IgD-negative memory B cell (primary cell): ENCODE measurements around the gene OTUD7B. TPM values are rescaled to one million over a fixed set of nuclear protein-coding genes. Genes with fewer than 3 reads are reported as not detected.
"Not testable (repeated sequence)": the region's sequence is repeated elsewhere in the genome, so short reads cannot be mapped to it uniquely, and the experiment has no call there.

Experiments
- H3K27ac Mint-ChIP-seq, 3 donors: one replicate each; pipeline ENCODE4 v1.8.0; 2020 to 2022; ENCODE audit warnings: mild to moderate bottlenecking in 3 of 3, mixed read lengths in 3 of 3, moderate library complexity in 1 of 3
- H3K27me3 Mint-ChIP-seq: one replicate; pipeline ENCODE4 v1.8.0; 2021; ENCODE audit warnings: mixed read lengths
- H3K36me3 Mint-ChIP-seq: one replicate; pipeline ENCODE4 v1.8.0; 2020; ENCODE audit warnings: mild to moderate bottlenecking, mixed read lengths
- H3K4me1 Mint-ChIP-seq, 3 donors: one replicate each; pipeline ENCODE4 v1.8.0; 2020 to 2022; ENCODE audit warnings: mixed read lengths in 3 of 3, mild to moderate bottlenecking in 1 of 3
- H3K4me3 Mint-ChIP-seq, 4 donors: one replicate each; pipeline ENCODE4 v1.8.0; 2020 to 2022; ENCODE audit warnings: mild to moderate bottlenecking in 4 of 4, mixed read lengths in 4 of 4, moderate library complexity in 3 of 4
- H3K9me3 Mint-ChIP-seq, 3 donors: one replicate each; pipeline ENCODE4 v1.8.0; 2020 to 2021; ENCODE audit warnings: mixed read lengths in 3 of 3, mild to moderate bottlenecking in 1 of 3
- polyA plus RNA-seq: library from polyadenylated mRNA; unstranded; fragments of 300-500 nt; fragmentation: Illumina TruSeq; gene quantifications from one replicate; pipeline ENCODE4 v1.2.3, GENCODE V29; 2021

The OTUD7B gene
- polyA plus RNA-seq, 1 donor from 2014 or later, result 0.53 TPM

GRCh38 chr1:149986486-149987296 lies 23.8 kb downstream of the OTUD7B start:
- no peak overlapping the region for H3K4me3 Mint-ChIP-seq
- H3K36me3 Mint-ChIP-seq, result peaks cover 2% of the 10 kb centered on the region
- no peaks in the 10 kb centered on the region for H3K9me3 Mint-ChIP-seq
- H3K27ac Mint-ChIP-seq, result no peak overlapping the region
- H3K27me3 Mint-ChIP-seq, result peaks cover 2% of the 10 kb centered on the region
- H3K4me1 Mint-ChIP-seq, result no peaks in the 10 kb centered on the region

GRCh38 chr1:149979972-149980540 lies 30.5 kb downstream of the OTUD7B start:
- Mint-ChIP-seq H3K4me1 (peaks cover 2 to 7% (median 6%) of the 10 kb centered on the region in 3 donors), H3K36me3 (peaks cover 8% of the 10 kb centered on the region), H3K4me3 (no peak overlapping the region), H3K27me3 (no peaks in the 10 kb centered on the region), H3K27ac (no peak overlapping the region), H3K9me3 (no peaks in the 10 kb centered on the region)

- H3K4me1 Mint-ChIP-seq, result peaks cover 2 to 7% (median 6%) of the 10 kb centered on the region in 3 donors
- no peaks in the 10 kb centered on the region for H3K27me3 Mint-ChIP-seq
- H3K36me3 Mint-ChIP-seq, result peaks cover 8% of the 10 kb centered on the region
- no peaks in the 10 kb centered on the region for H3K9me3 Mint-ChIP-seq
- H3K4me3 Mint-ChIP-seq, result no peak overlapping the region
- no peak overlapping the region for H3K27ac Mint-ChIP-seq
These were observed 31.1 kb downstream of the OTUD7B start for GRCh38 chr1:149979245-149979971.

- Mint-ChIP-seq H3K36me3 (peaks cover 8% of the 10 kb centered on the region), H3K4me1 (peaks cover 2 to 7% (median 6%) of the 10 kb centered on the region in 3 donors), H3K9me3 (no peaks in the 10 kb centered on the region), H3K4me3 (no peak overlapping the region), H3K27me3 (no peaks in the 10 kb centered on the region), H3K27ac (no peak overlapping the region)
These were observed 31.9 kb downstream of the OTUD7B start for GRCh38 chr1:149978547-149979023.

- H3K27me3 Mint-ChIP-seq, result no peaks in the 10 kb centered on the region
- H3K27ac Mint-ChIP-seq, result no peak overlapping the region
- H3K9me3 Mint-ChIP-seq, result no peaks in the 10 kb centered on the region
- no peak overlapping the region for H3K4me3 Mint-ChIP-seq
- peaks cover 2 to 7% (median 6%) of the 10 kb centered on the region in 3 donors for H3K4me1 Mint-ChIP-seq
- peaks cover 8% of the 10 kb centered on the region for H3K36me3 Mint-ChIP-seq
These were observed 33.2 kb downstream of the OTUD7B start for GRCh38 chr1:149977345-149977744.

GRCh38 chr1:149972547-149972946 lies 38.0 kb downstream of the OTUD7B start:
- Mint-ChIP-seq H3K4me3 (no peak overlapping the region), H3K27me3 (no peaks in the 10 kb centered on the region), H3K27ac (no peak overlapping the region), H3K4me1 (peaks cover 0 to 10% (median 4%) of the 10 kb centered on the region in 3 donors), H3K36me3 (peaks cover 8% of the 10 kb centered on the region), H3K9me3 (no peaks in the 10 kb centered on the region)

GRCh38 chr1:149967646-149968045 lies 42.9 kb downstream of the OTUD7B start:
- Mint-ChIP-seq H3K4me3 (no peak overlapping the region), H3K36me3 (peaks cover 5% of the 10 kb centered on the region), H3K27ac (no peak overlapping the region), H3K4me1 (peaks cover 0 to 4% (median 0%) of the 10 kb centered on the region in 3 donors), H3K9me3 (no peaks in the 10 kb centered on the region), H3K27me3 (no peaks in the 10 kb centered on the region)

GRCh38 chr1:149967041-149967440 lies 43.5 kb downstream of the OTUD7B start:
- Mint-ChIP-seq H3K4me3 (no peak overlapping the region), H3K36me3 (peaks cover 5% of the 10 kb centered on the region), H3K27ac (no peak overlapping the region), H3K9me3 (no peaks in the 10 kb centered on the region), H3K27me3 (no peaks in the 10 kb centered on the region), H3K4me1 (peaks cover 3 to 5% (median 4%) of the 10 kb centered on the region in 3 donors)

GRCh38 chr1:149966405-149966804 lies 44.1 kb downstream of the OTUD7B start:
- no peak overlapping the region for H3K4me3 Mint-ChIP-seq
- H3K27me3 Mint-ChIP-seq, result no peaks in the 10 kb centered on the region
- no peaks in the 10 kb centered on the region for H3K9me3 Mint-ChIP-seq
- peaks cover 5% of the 10 kb centered on the region for H3K36me3 Mint-ChIP-seq
- peaks cover 3 to 10% (median 5%) of the 10 kb centered on the region in 3 donors for H3K4me1 Mint-ChIP-seq
- no peak overlapping the region for H3K27ac Mint-ChIP-seq

- no peaks in the 10 kb centered on the region for H3K9me3 Mint-ChIP-seq
- peak overlapping the region in 1 of 3 donors; percentile 54 for H3K27ac Mint-ChIP-seq
- H3K36me3 Mint-ChIP-seq, result peaks cover 2% of the 10 kb centered on the region
- H3K27me3 Mint-ChIP-seq, result no peaks in the 10 kb centered on the region
- H3K4me3 Mint-ChIP-seq, result no peak overlapping the region
- H3K4me1 Mint-ChIP-seq, result peaks cover 2 to 11% (median 5%) of the 10 kb centered on the region in 3 donors
These were observed 45.1 kb downstream of the OTUD7B start for GRCh38 chr1:149965440-149965839.

GRCh38 chr1:149963358-149963757 lies 47.2 kb downstream of the OTUD7B start:
- Mint-ChIP-seq H3K27me3 (no peaks in the 10 kb centered on the region), H3K27ac (no peak overlapping the region), H3K9me3 (no peaks in the 10 kb centered on the region), H3K4me1 (peaks cover 2 to 11% (median 5%) of the 10 kb centered on the region in 3 donors), H3K4me3 (no peak overlapping the region), H3K36me3 (peaks cover 5% of the 10 kb centered on the region)

GRCh38 chr1:149962736-149963135 lies 47.8 kb downstream of the OTUD7B start:
- H3K9me3 Mint-ChIP-seq, result no peaks in the 10 kb centered on the region
- H3K36me3 Mint-ChIP-seq, result peaks cover 5% of the 10 kb centered on the region
- H3K27ac Mint-ChIP-seq, result no peak overlapping the region
- H3K4me3 Mint-ChIP-seq, result no peak overlapping the region
- no peaks in the 10 kb centered on the region for H3K27me3 Mint-ChIP-seq
- H3K4me1 Mint-ChIP-seq, result peaks cover 2 to 11% (median 5%) of the 10 kb centered on the region in 3 donors

GRCh38 chr1:149962039-149962647 lies 48.4 kb downstream of the OTUD7B start:
- Mint-ChIP-seq H3K36me3 (peaks cover 5% of the 10 kb centered on the region), H3K27ac (no peak overlapping the region), H3K4me1 (peaks cover 2 to 11% (median 5%) of the 10 kb centered on the region in 3 donors), H3K27me3 (no peaks in the 10 kb centered on the region), H3K4me3 (no peak overlapping the region), H3K9me3 (no peaks in the 10 kb centered on the region)

- H3K27ac Mint-ChIP-seq, H3K27me3 Mint-ChIP-seq, H3K9me3 Mint-ChIP-seq, H3K36me3 Mint-ChIP-seq, H3K4me3 Mint-ChIP-seq: not testable (repeated sequence)
- H3K4me1 Mint-ChIP-seq, result peaks cover 2 to 11% (median 5%) of the 10 kb centered on the region in 3 donors
These were observed 53.0 kb downstream of the OTUD7B start for GRCh38 chr1:149957548-149957947.

- no peak overlapping the region for H3K27ac Mint-ChIP-seq
- H3K4me1 Mint-ChIP-seq, result no peaks in the 10 kb centered on the region
- no peaks in the 10 kb centered on the region for H3K9me3 Mint-ChIP-seq
- H3K27me3 Mint-ChIP-seq, result no peaks in the 10 kb centered on the region
- no peaks in the 10 kb centered on the region for H3K36me3 Mint-ChIP-seq
- no peak overlapping the region for H3K4me3 Mint-ChIP-seq
These were observed 60.6 kb downstream of the OTUD7B start for GRCh38 chr1:149949911-149950310.
